Stimulated activated CD4-positive, alpha-beta T cell treated with anti-CD3 and anti-CD28 coated beads, Interleukin-12 subunit alpha, Interleukin-12 subunit beta, amount 100 ng/mL, for 24 hours (primary cell): ENCODE results near the gene CLDN6.

ENCODE experiments used
- DNase-seq, 2 experiments: peaks; one replicate each; pipeline ENCODE4 v3.0.0-alpha.2; 2020; ENCODE audit warnings: low read depth in 2 of 2

The CLDN6 gene

GRCh38 chr16:3028716-3029319 is 10.8 kb upstream of the CLDN6 start:
- DNase-seq, result no peak

GRCh38 chr16:3027983-3028715 is 10.2 kb upstream of the CLDN6 start:
- peak; percentile 75 to 91 for DNase-seq

GRCh38 chr16:3027489-3027795 is 9.5 kb upstream of the CLDN6 start:
- DNase-seq, result no peak

- DNase-seq, result no peak
Measured at GRCh38 chr16:3026609-3027488, 8.9 kb upstream of the CLDN6 start.

GRCh38 chr16:3026003-3026378 is 8.0 kb upstream of the CLDN6 start:
- no peak for DNase-seq

GRCh38 chr16:3025032-3026002 is 7.3 kb upstream of the CLDN6 start:
- DNase-seq, result no peak

GRCh38 chr16:3023669-3024478 is 5.9 kb upstream of the CLDN6 start, which contains the start of the genes HCFC1R1 and THOC6:
TSS of gene HCFC1R1 (minus strand) at chr16:3023942. CDS start at chr16:3023941, 1 bp downstream.
TSS of gene THOC6 (plus strand) at chr16:3024035. CDS start at chr16:3024327, 292 bp downstream.
- peak; percentile 92 to 95 for DNase-seq

- DNase-seq, result no peak
Measured at GRCh38 chr16:3023415-3023668, 5.4 kb upstream of the CLDN6 start.

GRCh38 chr16:3022684-3023414 is 4.9 kb upstream of the CLDN6 start:
- DNase-seq, result no peak

- DNase-seq, result peak; percentile 73 to 91
Measured at GRCh38 chr16:3022208-3022683, 4.3 kb upstream of the CLDN6 start.

- DNase-seq, result peak; percentile 77 to 89
Measured at GRCh38 chr16:3021449-3022207, 3.6 kb upstream of the CLDN6 start.

- DNase-seq, result peak in 1 of 2 experiments; percentile 26
Measured at GRCh38 chr16:3020604-3021448, 2.8 kb upstream of the CLDN6 start.

- peak in 1 of 2 experiments; percentile 60 for DNase-seq
Measured at GRCh38 chr16:3020247-3020603, 2.2 kb upstream of the CLDN6 start, which contains the start of gene TNFRSF12A. TSS of gene TNFRSF12A (plus strand) at chr16:3020368. CDS start at chr16:3020398, 30 bp downstream.

GRCh38 chr16:3019594-3020246 is 1.7 kb upstream of the CLDN6 start:
- DNase-seq, result no peak

- no peak for DNase-seq
Measured at GRCh38 chr16:3017344-3017743, 639 bp downstream of the CLDN6 start.

GRCh38 chr16:3015865-3016521 is 2.0 kb downstream of the CLDN6 start:
- no peak for DNase-seq

- no peak for DNase-seq
Measured at GRCh38 chr16:3014971-3015370, 3.0 kb downstream of the CLDN6 start.
